ENCODE data around the gene PPP3CB. TPM values are rescaled to one million over a fixed set of nuclear protein-coding genes. Genes with fewer than 3 reads are reported as not detected.

Gene PPP3CB
- total RNA-seq, 1 donor from 2014 or later, result 18.5 TPM

DNA sequence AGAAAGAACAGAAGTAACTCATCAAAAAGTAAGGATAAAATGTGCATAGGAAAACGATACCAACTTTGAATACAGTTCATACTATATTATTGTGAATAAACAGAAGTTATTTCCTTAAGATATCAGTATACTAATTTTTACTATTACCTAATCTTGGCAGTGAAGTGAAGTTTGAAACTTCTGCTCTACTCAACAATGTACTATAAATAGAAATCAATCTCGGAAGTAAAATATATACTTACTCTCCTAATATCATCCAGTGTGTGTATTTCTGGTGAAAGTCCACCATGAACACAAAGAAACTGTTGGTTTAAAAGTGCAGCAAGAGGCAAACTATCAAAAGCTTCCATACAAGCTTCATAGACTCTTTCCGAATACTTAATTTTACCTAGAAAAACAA is 24.6 kb downstream of the PPP3CB start:
- Mint-ChIP-seq H3K4me3 (ENCODE audit: unreplicated experiment) (no peak overlapping the region), H3K4me1 (ENCODE audit: unreplicated experiment) (no peaks in the 10 kb centered on the region), H3K9me3 (ENCODE audit: unreplicated experiment) (no peaks in the 10 kb centered on the region), H3K36me3 (ENCODE audit: low read depth, unreplicated experiment) (peaks cover 8% of the 10 kb centered on the region), H3K27me3 (ENCODE audit: unreplicated experiment) (no peaks in the 10 kb centered on the region), H3K27ac (ENCODE audit: unreplicated experiment) (no peak overlapping the region)
- no peak for DNase-seq (ENCODE audit: low spot score)
- TF ChIP-seq, protein P1, sequence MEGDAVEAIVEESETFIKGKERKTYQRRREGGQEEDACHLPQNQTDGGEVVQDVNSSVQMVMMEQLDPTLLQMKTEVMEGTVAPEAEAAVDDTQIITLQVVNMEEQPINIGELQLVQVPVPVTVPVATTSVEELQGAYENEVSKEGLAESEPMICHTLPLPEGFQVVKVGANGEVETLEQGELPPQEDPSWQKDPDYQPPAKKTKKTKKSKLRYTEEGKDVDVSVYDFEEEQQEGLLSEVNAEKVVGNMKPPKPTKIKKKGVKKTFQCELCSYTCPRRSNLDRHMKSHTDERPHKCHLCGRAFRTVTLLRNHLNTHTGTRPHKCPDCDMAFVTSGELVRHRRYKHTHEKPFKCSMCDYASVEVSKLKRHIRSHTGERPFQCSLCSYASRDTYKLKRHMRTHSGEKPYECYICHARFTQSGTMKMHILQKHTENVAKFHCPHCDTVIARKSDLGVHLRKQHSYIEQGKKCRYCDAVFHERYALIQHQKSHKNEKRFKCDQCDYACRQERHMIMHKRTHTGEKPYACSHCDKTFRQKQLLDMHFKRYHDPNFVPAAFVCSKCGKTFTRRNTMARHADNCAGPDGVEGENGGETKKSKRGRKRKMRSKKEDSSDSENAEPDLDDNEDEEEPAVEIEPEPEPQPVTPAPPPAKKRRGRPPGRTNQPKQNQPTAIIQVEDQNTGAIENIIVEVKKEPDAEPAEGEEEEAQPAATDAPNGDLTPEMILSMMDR (IDR thresholded peaks at IDR 0.05; ENCODE audit: unreplicated experiment), result no peak

DNA sequence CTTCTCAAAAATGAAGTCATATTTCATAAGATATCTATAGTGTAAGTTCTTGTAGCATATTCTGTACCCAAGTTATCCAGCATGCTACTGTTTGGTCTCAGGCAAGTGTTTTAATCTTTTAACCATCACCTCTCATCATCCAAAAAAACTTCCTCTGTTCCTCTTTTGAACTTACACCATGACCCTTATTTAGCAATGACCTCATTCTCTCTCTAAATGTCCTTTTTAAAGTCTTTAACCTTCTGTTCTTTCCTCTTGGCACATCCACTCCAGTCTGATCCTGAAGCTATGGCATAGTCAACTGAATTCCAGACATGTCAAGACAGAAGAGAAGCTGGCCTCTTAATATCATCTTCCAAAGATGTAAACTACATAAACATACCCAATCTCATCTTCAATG is 26.2 kb downstream of the PPP3CB start:
- Mint-ChIP-seq H3K9me3 (ENCODE audit: unreplicated experiment) (no peaks in the 10 kb centered on the region), H3K4me1 (ENCODE audit: unreplicated experiment) (peaks cover 4% of the 10 kb centered on the region), H3K4me3 (ENCODE audit: unreplicated experiment) (no peak overlapping the region), H3K27ac (ENCODE audit: unreplicated experiment) (no peak overlapping the region), H3K36me3 (ENCODE audit: low read depth, unreplicated experiment) (peaks cover 6% of the 10 kb centered on the region), H3K27me3 (ENCODE audit: unreplicated experiment) (no peaks in the 10 kb centered on the region)
- TF ChIP-seq, protein P1 (IDR thresholded peaks at IDR 0.05; ENCODE audit: unreplicated experiment), result no peak
- no peak for DNase-seq (ENCODE audit: low spot score)

DNA sequence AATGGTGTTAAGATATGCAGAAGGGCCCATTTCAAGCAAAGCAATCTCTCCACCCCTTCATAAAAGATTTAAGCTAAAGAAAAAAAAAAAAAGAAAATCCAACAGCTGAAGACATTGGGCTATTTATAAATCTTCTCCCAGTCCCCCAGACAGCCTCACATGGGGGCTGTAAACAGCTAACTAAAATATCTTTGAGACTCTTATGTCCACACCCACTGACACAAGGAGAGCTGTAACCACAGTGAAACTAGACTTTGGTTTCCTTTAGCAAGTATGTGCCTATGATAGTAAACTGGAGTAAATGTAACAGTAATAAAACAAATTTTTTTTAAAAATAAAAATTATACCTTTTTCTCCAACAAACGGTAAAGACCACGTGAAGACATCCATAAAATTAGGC is 28.6 kb downstream of the PPP3CB start:
- H3K27ac Mint-ChIP-seq (ENCODE audit: unreplicated experiment), result no peak overlapping the region
- H3K4me1 Mint-ChIP-seq (ENCODE audit: unreplicated experiment), result peaks cover 4% of the 10 kb centered on the region
- TF ChIP-seq, protein P1 (IDR thresholded peaks at IDR 0.05; ENCODE audit: unreplicated experiment), result no peak
- H3K36me3 Mint-ChIP-seq (ENCODE audit: low read depth, unreplicated experiment), result peaks cover 12% of the 10 kb centered on the region
- no peaks in the 10 kb centered on the region for H3K9me3 Mint-ChIP-seq (ENCODE audit: unreplicated experiment)
- H3K27me3 Mint-ChIP-seq (ENCODE audit: unreplicated experiment), result peaks cover 2% of the 10 kb centered on the region
- no peak for DNase-seq (ENCODE audit: low spot score)
- H3K4me3 Mint-ChIP-seq (ENCODE audit: unreplicated experiment), result no peak overlapping the region

DNA sequence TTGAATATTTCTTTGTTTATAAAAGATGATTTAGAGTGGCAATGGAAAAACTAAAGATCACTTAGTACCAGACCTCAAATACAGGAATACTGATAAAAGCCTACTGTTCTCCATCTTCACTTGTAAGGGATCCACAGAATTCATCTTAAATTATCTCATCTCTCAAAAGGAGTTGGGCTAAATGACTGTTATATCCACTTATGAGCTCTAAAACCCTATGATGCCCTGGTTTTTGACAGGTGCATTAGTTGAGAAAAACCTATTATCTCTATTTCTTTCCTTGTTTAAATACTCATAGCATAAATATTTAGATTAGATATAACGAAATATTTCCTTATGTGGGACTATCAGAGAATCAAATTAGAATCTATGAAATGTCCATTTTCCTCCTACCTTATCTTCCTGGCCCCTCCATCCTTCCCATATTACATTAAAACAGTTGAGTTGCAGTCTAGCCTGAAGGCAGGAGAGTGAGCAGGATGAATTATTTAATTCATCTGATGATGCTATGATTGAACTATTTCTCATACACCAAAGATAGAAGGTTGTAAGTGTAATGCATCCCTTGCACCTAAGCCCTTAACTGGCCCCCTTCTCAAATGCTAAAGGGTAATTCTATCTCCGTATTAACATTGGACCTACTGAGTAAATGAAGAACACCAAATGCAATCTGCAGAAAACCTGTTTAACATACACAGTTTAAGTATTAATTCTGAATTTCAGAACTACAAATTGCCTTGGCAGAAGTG is 29.7 kb downstream of the PPP3CB start:
- no peak for DNase-seq (ENCODE audit: low spot score)
- H3K4me1 Mint-ChIP-seq (ENCODE audit: unreplicated experiment), result peaks cover 4% of the 10 kb centered on the region
- peaks cover 2% of the 10 kb centered on the region for H3K27me3 Mint-ChIP-seq (ENCODE audit: unreplicated experiment)
- H3K9me3 Mint-ChIP-seq (ENCODE audit: unreplicated experiment), result no peaks in the 10 kb centered on the region
- peak overlapping the region; percentile 10 for H3K27ac Mint-ChIP-seq (ENCODE audit: unreplicated experiment)
- H3K36me3 Mint-ChIP-seq (ENCODE audit: low read depth, unreplicated experiment), result peaks cover 12% of the 10 kb centered on the region
- TF ChIP-seq, protein P1 (IDR thresholded peaks at IDR 0.05; ENCODE audit: unreplicated experiment), result no peak
- H3K4me3 Mint-ChIP-seq (ENCODE audit: unreplicated experiment), result no peak overlapping the region

DNA sequence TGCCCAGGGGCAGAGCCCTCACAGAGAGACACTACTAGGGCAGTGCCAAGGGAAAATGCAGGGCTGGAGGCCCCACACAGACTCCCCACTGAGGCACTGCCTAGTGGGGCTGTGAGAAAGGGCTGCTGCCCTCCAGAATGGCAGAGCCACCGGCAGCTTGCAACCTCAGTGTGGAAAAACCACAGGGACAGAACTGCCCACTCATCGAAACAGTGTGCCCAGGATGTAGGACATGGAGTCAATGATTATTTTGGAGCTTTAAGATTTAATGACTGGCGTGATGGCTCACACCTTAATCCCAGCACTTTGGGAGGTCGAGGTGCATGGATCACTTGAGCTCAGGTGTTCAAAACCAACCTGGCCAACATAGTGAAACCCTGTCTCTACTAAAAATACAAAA is 34.9 kb downstream of the PPP3CB start:
- Mint-ChIP-seq H3K4me3 (ENCODE audit: unreplicated experiment) (no peak overlapping the region), H3K36me3 (ENCODE audit: low read depth, unreplicated experiment) (peaks cover 14% of the 10 kb centered on the region), H3K27ac (ENCODE audit: unreplicated experiment) (no peak overlapping the region), H3K9me3 (ENCODE audit: unreplicated experiment) (no peaks in the 10 kb centered on the region), H3K27me3 (ENCODE audit: unreplicated experiment) (peaks cover 2% of the 10 kb centered on the region), H3K4me1 (ENCODE audit: unreplicated experiment) (peaks cover 8% of the 10 kb centered on the region)
- TF ChIP-seq, protein P1 (IDR thresholded peaks at IDR 0.05; ENCODE audit: unreplicated experiment), result no peak
- no peak for DNase-seq (ENCODE audit: low spot score)

Measured in endothelial cell (in vitro differentiated cells).